IMR-90 (cell line): ENCODE measurements around the gene RNH1. TPM values are rescaled to one million over a fixed set of nuclear protein-coding genes. Genes with fewer than 3 reads are reported as not detected.

Source experiments
- ATAC-seq: fragments of 200-7000 bp; cut with Tn5 transposase; 2 replicates; pipeline ENCODE4 v1.9.1; 2020; ENCODE audit warnings: low read depth, mild to moderate bottlenecking, moderate library complexity
- BruUV-seq: library from RNA; stranded (reverse); fragments of 400-500 nt; replicated peaks from 2 replicates; lab custom pipeline; 2021; lab: Mats Ljungman, UMichigan
- CTCF ChIA-PET: fragments of 300-600 bp; formaldehyde crosslinking; extraction: SDS; loops from one replicate; lab custom pipeline; 2021; ENCODE audit warnings: antibody characterized with exemption; lab: Yijun Ruan, JAX
- POLR2A ChIA-PET: fragments of 300-600 bp; sonication (Branson Sonifier 250); formaldehyde crosslinking; loops from one replicate; lab custom pipeline; 2022; ENCODE audit warnings: antibody characterized with exemption; ENCODE audit not compliant: unreplicated experiment; lab: Charles Lee
- DNase-seq: peaks from one replicate; pipeline ENCODE4 v3.0.0; 2013
- H2AFZ ChIP-seq: replicated peaks from 2 replicates; pipeline ENCODE3; 2013; ENCODE audit warnings: low read length, mild to moderate bottlenecking; ENCODE audit not compliant: poor library complexity
- H2AK5ac ChIP-seq: 2 replicates; pipeline ENCODE4 v1.6.1; 2013; ENCODE audit warnings: low read depth, low read length, inconsistent platforms
- H2AK9ac ChIP-seq: replicated peaks from 2 replicates; pipeline ENCODE3; 2013; ENCODE audit warnings: mild to moderate bottlenecking, low read depth, low read length, moderate library complexity; ENCODE audit not compliant: poor library complexity
- H2BK120ac ChIP-seq: 2 replicates; pipeline ENCODE4 v1.6.1; 2013; ENCODE audit warnings: low read depth, low read length, inconsistent platforms
- H2BK15ac ChIP-seq: 3 replicates; pipeline ENCODE4 v1.6.1; 2013; ENCODE audit warnings: low read depth, low read length, inconsistent platforms
- H2BK20ac ChIP-seq: 2 replicates; pipeline ENCODE4 v1.6.1; 2013; ENCODE audit warnings: low read depth, mild to moderate bottlenecking, inconsistent platforms, low read length, moderate library complexity
- H2BK5ac ChIP-seq: 2 replicates; pipeline ENCODE4 v1.6.1; 2013; ENCODE audit warnings: mild to moderate bottlenecking, low read depth, low read length, inconsistent platforms; ENCODE audit not compliant: poor library complexity, severe bottlenecking
- H3K14ac ChIP-seq: replicated peaks from 2 replicates; pipeline ENCODE4 v1.6.1; 2013; ENCODE audit warnings: low read depth, low read length, inconsistent platforms
- H3K18ac ChIP-seq: 2 replicates; pipeline ENCODE4 v1.6.1; 2013; ENCODE audit warnings: low read depth, low read length, control low read depth
- H3K23ac ChIP-seq: 2 replicates; pipeline ENCODE4 v1.6.1; 2013; ENCODE audit warnings: low read depth, low read length, inconsistent platforms
- H3K27ac ChIP-seq: 2 replicates; pipeline ENCODE4 v1.5.1; 2013; ENCODE audit warnings: mild to moderate bottlenecking, control low read depth, low read length; ENCODE audit not compliant: insufficient read depth
- H3K27me3 ChIP-seq: 2 replicates; pipeline ENCODE4 v1.6.1; 2013; ENCODE audit warnings: low read length; ENCODE audit not compliant: control insufficient read depth, insufficient read depth
- H3K36me3 ChIP-seq: 2 replicates; pipeline ENCODE4 v1.6.1; 2013; ENCODE audit warnings: low read length, mixed read lengths; ENCODE audit not compliant: control insufficient read depth, insufficient read depth
- H3K4ac ChIP-seq: 2 replicates; pipeline ENCODE4 v1.6.1; 2013; ENCODE audit warnings: low read depth, low read length, inconsistent platforms
- H3K4me1 ChIP-seq: 2 replicates; pipeline ENCODE4 v1.6.1; 2013; ENCODE audit warnings: low read length, mixed read lengths; ENCODE audit not compliant: control insufficient read depth, insufficient read depth
- H3K4me2 ChIP-seq: 2 replicates; pipeline ENCODE4 v1.6.1; 2013; ENCODE audit warnings: low read depth, mild to moderate bottlenecking, control low read depth, low read length, moderate library complexity
- H3K4me3 ChIP-seq: 2 replicates; pipeline ENCODE4 v1.5.1; 2013; ENCODE audit warnings: low read depth, mild to moderate bottlenecking, control low read depth, low read length, moderate library complexity; ENCODE audit not compliant: insufficient read depth
- H3K56ac ChIP-seq: 2 replicates; pipeline ENCODE4 v1.6.1; 2013; ENCODE audit warnings: low read length, inconsistent platforms; ENCODE audit not compliant: insufficient read depth; ENCODE audit errors: extremely low read depth
- H3K79me1 ChIP-seq, 2 experiments: 2 replicates each; pipeline ENCODE4 v1.6.1; 2013; ENCODE audit warnings: low read length in 2 of 2, inconsistent platforms in 1 of 2, low read depth in 1 of 2
- H3K9ac ChIP-seq: 2 replicates; pipeline ENCODE4 v1.6.1; 2013; ENCODE audit warnings: low read depth, low read length, control low read depth
- H3K9me1 ChIP-seq: 2 replicates; pipeline ENCODE4 v1.6.1; 2013; ENCODE audit warnings: low read length, inconsistent platforms; ENCODE audit not compliant: insufficient read depth
- H3K9me3 ChIP-seq: 2 replicates; pipeline ENCODE4 v1.6.1; 2013; ENCODE audit warnings: low read length; ENCODE audit not compliant: control insufficient read depth, insufficient read depth
- H4K20me1 ChIP-seq: 2 replicates; pipeline ENCODE4 v1.6.1; 2013; ENCODE audit warnings: low read length, inconsistent platforms; ENCODE audit not compliant: insufficient read depth
- H4K5ac ChIP-seq: 2 replicates; pipeline ENCODE4 v1.6.1; 2013; ENCODE audit warnings: mild to moderate bottlenecking, low read depth, low read length, control low read depth
- H4K8ac ChIP-seq, 2 experiments: 2 replicates each; pipeline ENCODE4 v1.6.1; 2013; ENCODE audit warnings: low read depth in 2 of 2, low read length in 2 of 2, control low read depth in 1 of 2, inconsistent platforms in 1 of 2
- H4K91ac ChIP-seq: 2 replicates; pipeline ENCODE4 v1.6.1; 2013; ENCODE audit warnings: low read depth, low read length, inconsistent platforms; ENCODE audit not compliant: insufficient read depth
- RCOR1 ChIP-seq: IDR thresholded peaks from 2 replicates; pipeline ENCODE4 v1.6.1; 2012; ENCODE audit warnings: mild to moderate bottlenecking, low read length, improper control_type of control experiment; ENCODE audit not compliant: insufficient replicate concordance
- WGBS, 2 experiments: methylation state at CpG; one replicate each; pipeline versions ENCODE4 v1.1.5 to v1.1.7; 2013; ENCODE audit warnings: missing lambda C conversion rate in 2 of 2; ENCODE audit not compliant: insufficient read length in 1 of 2; ENCODE audit errors: extremely low coverage in 2 of 2; 5-methylcytosine and 5-hydroxymethylcytosine counted together
- dilution Hi-C: fragments of 300-500 bp; cut with HindIII; formaldehyde crosslinking; loops from one replicate; pipeline ENCODE4 v1.14.3; 2018; ENCODE audit warnings: low sequenced_read_pairs; ENCODE audit not compliant: unreplicated experiment
- in situ Hi-C: fragments of 300-500 bp; cut with MboI; formaldehyde crosslinking; loops from 3 replicates; pipeline ENCODE4 v1.14.3; 2019; ENCODE audit warnings: low sequenced_read_pairs, inconsistent platforms, mixed read lengths
- intact Hi-C: fragments of 100-400 bp; cut with micrococcal nuclease; formaldehyde crosslinking; loops from 2 replicates; pipeline ENCODE4 v1.10.0; 2022
- polyA plus RNA-seq, 3 experiments: library from polyadenylated mRNA; depleted of rRNA; stranded (reverse); fragments of >200 nt; gene quantifications; 2 replicates each; pipeline ENCODE4 v1.2.3, GENCODE V29; 2012; ENCODE audit warnings: low replicate concordance in 1 of 3
- total RNA-seq: library from RNA; depleted of rRNA; stranded (reverse); fragments of >200 nt; gene quantifications from 2 replicates; pipeline ENCODE4 v1.2.3, GENCODE V29; 2012

Gene RNH1
- total and polyA plus RNA-seq, 2 of the 4 experiments (the other 2 are of a cell fraction) = 138 to 247 TPM

- Histone ChIP-seq H3K9me3 (no peaks in the 10 kb centered on the region), H4K8ac (no peak overlapping the region), H2BK5ac (no peak overlapping the region), H3K4me1 (peaks cover 7% of the 10 kb centered on the region), H3K9me1 (no peaks in the 10 kb centered on the region), H2BK20ac (no peak overlapping the region), H3K9ac (no peak overlapping the region), H3K27me3 (peaks cover 57% of the 10 kb centered on the region), H3K36me3 (no peaks in the 10 kb centered on the region), H2BK15ac (no peak overlapping the region), H4K91ac (no peak overlapping the region), H2AK9ac (peak overlapping the region; percentile 72), H3K23ac (no peak overlapping the region), H2AFZ (peak overlapping the region; percentile 68), H3K79me1 (no peaks in the 10 kb centered on the region; a peak in 1 of 4 replicates), H3K18ac (no peak overlapping the region), H2BK120ac (no peak overlapping the region), H4K5ac (no peak overlapping the region), H3K27ac (no peak overlapping the region), H3K14ac (no peak overlapping the region), H4K20me1 (peaks cover 6% of the 10 kb centered on the region; the same call in 1 of the 2 replicates), H3K4ac (no peak overlapping the region), H3K4me3 (no peak overlapping the region), H2AK5ac (no peak overlapping the region), H3K56ac (no peak overlapping the region), H3K4me2 (no peak overlapping the region)
- ATAC-seq (no peak), DNase-seq (no peak)
- no TSS peak for BruUV-seq
- ChIA-PET POLR2A (no interaction called here), CTCF (no interaction called here)
- in situ Hi-C loops (no loop called here), dilution Hi-C loops (no loop called here), intact Hi-C loops (loop anchor here (10.0 kb wide), 1 partner anchor 169 kb away; no protein-coding TSS in a partner anchor)
- no peak for TF ChIP-seq RCOR1
- WGBS, 2 experiments = 4% methylated on average over 37 of the region's 104 CpGs; no CpG with 5 or more reads in 1 of the 2 experiments
Observed at GRCh38 chr11:555780-556661, 49.0 kb upstream of the RNH1 start.
